Measurements from ENCODE around the gene DRC7.
"Not testable (repeated sequence)": the region's sequence is repeated elsewhere in the genome, so short reads cannot be mapped to it uniquely, and the experiment has no call there.

The DRC7 gene

GRCh38 chr16:57743886-57744641 is 49.5 kb downstream of the DRC7 start:
- FAIRE-seq, result no peak
- no peak for DNase-seq (ENCODE audit: extremely low spot score, insufficient read length, low read depth)

GRCh38 chr16:57744642-57744903 is 50.0 kb downstream of the DRC7 start:
- FAIRE-seq, result no peak
- DNase-seq (ENCODE audit: extremely low spot score, insufficient read length, low read depth), result no peak

GRCh38 chr16:57745768-57746167 is 51.2 kb downstream of the DRC7 start:
- DNase-seq (ENCODE audit: extremely low spot score, insufficient read length, low read depth) (no peak), FAIRE-seq (no peak)

GRCh38 chr16:57746316-57746715 is 51.7 kb downstream of the DRC7 start:
- not testable (repeated sequence) for FAIRE-seq; DNase-seq (ENCODE audit: extremely low spot score, insufficient read length, low read depth)

GRCh38 chr16:57747091-57747490 is 52.5 kb downstream of the DRC7 start:
- no peak for FAIRE-seq

GRCh38 chr16:57747496-57747895 is 52.9 kb downstream of the DRC7 start:
- DNase-seq (ENCODE audit: extremely low spot score, insufficient read length, low read depth), result no peak
- no peak for FAIRE-seq

More at GRCh38 chr16:57747091-57747490, 52.5 kb downstream of the DRC7 start:
- DNase-seq (ENCODE audit: extremely low spot score, insufficient read length, low read depth), result no peak

- FAIRE-seq (no peak), DNase-seq (ENCODE audit: extremely low spot score, insufficient read length, low read depth) (no peak)
Measured at GRCh38 chr16:57747996-57748395, 53.4 kb downstream of the DRC7 start.

GRCh38 chr16:57748596-57748995 is 54.0 kb downstream of the DRC7 start:
- FAIRE-seq (no peak), DNase-seq (ENCODE audit: extremely low spot score, insufficient read length, low read depth) (no peak)

GRCh38 chr16:57749101-57749692 is 54.6 kb downstream of the DRC7 start:
- DNase-seq (ENCODE audit: extremely low spot score, insufficient read length, low read depth) (no peak), FAIRE-seq (no peak)

- no peak for FAIRE-seq
Measured at GRCh38 chr16:57749856-57750452, 55.3 kb downstream of the DRC7 start.

GRCh38 chr16:57750796-57751538 is 56.4 kb downstream of the DRC7 start:
- no peak for DNase-seq (ENCODE audit: extremely low spot score, insufficient read length, low read depth)
- FAIRE-seq, result no peak

More at GRCh38 chr16:57749856-57750452, 55.3 kb downstream of the DRC7 start:
- DNase-seq (ENCODE audit: extremely low spot score, insufficient read length, low read depth), result no peak

- no peak for FAIRE-seq
- no peak for DNase-seq (ENCODE audit: extremely low spot score, insufficient read length, low read depth)
Measured at GRCh38 chr16:57751539-57752202, 57.1 kb downstream of the DRC7 start.

- FAIRE-seq, result no peak
- DNase-seq (ENCODE audit: extremely low spot score, insufficient read length, low read depth), result no peak
Measured at GRCh38 chr16:57752203-57752580, 57.6 kb downstream of the DRC7 start.

GRCh38 chr16:57752581-57753447 is 58.2 kb downstream of the DRC7 start:
- FAIRE-seq, result no peak
- DNase-seq (ENCODE audit: extremely low spot score, insufficient read length, low read depth), result no peak

GRCh38 chr16:57753448-57754353 is 59.1 kb downstream of the DRC7 start:
- FAIRE-seq, result no peak
- no peak for DNase-seq (ENCODE audit: extremely low spot score, insufficient read length, low read depth)

- FAIRE-seq, result no peak
- DNase-seq (ENCODE audit: extremely low spot score, insufficient read length, low read depth), result no peak
Measured at GRCh38 chr16:57754354-57755060, 59.9 kb downstream of the DRC7 start.

GRCh38 chr16:57755061-57755684 is 60.6 kb downstream of the DRC7 start:
- DNase-seq (ENCODE audit: extremely low spot score, insufficient read length, low read depth), result no peak
- no peak for FAIRE-seq
